ENCODE data around the gene DOK3.

- TF ChIP-seq POLR2AphosphoS5 (IDR thresholded peaks at IDR 0.05) (peak; percentile 81), POLR2A (IDR thresholded peaks at IDR 0.05) (peak; percentile 31 to 46), EP300 (IDR thresholded peaks at IDR 0.05) (no peak)
- TF ChIP-seq, protein P1, sequence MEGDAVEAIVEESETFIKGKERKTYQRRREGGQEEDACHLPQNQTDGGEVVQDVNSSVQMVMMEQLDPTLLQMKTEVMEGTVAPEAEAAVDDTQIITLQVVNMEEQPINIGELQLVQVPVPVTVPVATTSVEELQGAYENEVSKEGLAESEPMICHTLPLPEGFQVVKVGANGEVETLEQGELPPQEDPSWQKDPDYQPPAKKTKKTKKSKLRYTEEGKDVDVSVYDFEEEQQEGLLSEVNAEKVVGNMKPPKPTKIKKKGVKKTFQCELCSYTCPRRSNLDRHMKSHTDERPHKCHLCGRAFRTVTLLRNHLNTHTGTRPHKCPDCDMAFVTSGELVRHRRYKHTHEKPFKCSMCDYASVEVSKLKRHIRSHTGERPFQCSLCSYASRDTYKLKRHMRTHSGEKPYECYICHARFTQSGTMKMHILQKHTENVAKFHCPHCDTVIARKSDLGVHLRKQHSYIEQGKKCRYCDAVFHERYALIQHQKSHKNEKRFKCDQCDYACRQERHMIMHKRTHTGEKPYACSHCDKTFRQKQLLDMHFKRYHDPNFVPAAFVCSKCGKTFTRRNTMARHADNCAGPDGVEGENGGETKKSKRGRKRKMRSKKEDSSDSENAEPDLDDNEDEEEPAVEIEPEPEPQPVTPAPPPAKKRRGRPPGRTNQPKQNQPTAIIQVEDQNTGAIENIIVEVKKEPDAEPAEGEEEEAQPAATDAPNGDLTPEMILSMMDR (IDR thresholded peaks at IDR 0.05), result no peak
These were observed 12.8 kb downstream of the DOK3 start for GRCh38 chr5:177496727-177497291.
